ENCODE results near the gene MYOM3.
"Not testable (repeated sequence)": the region's sequence is repeated elsewhere in the genome, so short reads cannot be mapped to it uniquely, and the experiment has no call there.

DNA sequence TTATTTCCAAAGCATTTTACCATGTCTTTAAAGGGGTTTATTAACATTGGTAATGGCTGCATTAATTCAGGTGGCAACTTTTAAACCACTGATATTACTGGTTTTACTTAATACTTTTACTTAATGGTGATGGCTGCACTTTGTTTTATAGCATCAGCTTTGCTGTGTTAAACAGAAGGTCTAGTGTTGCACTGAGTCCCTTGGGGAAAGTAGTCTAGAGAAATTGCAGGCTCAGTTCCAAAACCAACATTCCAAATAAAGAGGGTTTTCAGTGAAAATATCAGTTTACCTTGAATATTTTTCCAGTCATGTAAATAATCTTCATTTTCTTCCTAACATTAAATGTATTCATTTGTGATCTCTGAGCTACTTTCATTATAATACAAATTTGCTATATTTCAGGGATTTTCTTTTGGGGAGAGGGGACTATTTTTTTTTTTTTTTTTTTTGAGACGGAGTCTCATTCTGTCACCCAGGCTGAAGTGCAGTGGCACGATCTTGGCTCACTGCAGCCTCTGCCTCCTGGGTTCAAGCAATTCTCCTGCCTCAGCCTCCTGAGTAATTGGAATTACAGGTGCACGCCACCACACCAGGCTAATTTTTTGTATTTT lies 103.3 kb downstream of the MYOM3 start:
- TF ChIP-seq, protein P1, sequence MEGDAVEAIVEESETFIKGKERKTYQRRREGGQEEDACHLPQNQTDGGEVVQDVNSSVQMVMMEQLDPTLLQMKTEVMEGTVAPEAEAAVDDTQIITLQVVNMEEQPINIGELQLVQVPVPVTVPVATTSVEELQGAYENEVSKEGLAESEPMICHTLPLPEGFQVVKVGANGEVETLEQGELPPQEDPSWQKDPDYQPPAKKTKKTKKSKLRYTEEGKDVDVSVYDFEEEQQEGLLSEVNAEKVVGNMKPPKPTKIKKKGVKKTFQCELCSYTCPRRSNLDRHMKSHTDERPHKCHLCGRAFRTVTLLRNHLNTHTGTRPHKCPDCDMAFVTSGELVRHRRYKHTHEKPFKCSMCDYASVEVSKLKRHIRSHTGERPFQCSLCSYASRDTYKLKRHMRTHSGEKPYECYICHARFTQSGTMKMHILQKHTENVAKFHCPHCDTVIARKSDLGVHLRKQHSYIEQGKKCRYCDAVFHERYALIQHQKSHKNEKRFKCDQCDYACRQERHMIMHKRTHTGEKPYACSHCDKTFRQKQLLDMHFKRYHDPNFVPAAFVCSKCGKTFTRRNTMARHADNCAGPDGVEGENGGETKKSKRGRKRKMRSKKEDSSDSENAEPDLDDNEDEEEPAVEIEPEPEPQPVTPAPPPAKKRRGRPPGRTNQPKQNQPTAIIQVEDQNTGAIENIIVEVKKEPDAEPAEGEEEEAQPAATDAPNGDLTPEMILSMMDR (optimal IDR thresholded peaks at IDR 0.05 in 1 of 3, IDR thresholded peaks at IDR 0.05 in 1 of 3, conservative IDR thresholded peaks at IDR 0.05 in 1 of 3; ENCODE audit: extremely low read depth in 1 of 3, insufficient read depth in 2 of 3, low read length in 3 of 3) = not testable (repeated sequence)
- TF ChIP-seq EZH2 (IDR thresholded peaks at IDR 0.05; ENCODE audit: low read length) = not testable (repeated sequence)
